BLaER1 treated with 17β-estradiol and CSF1 and Interleukin-3, amounts not matched to agents 10 nM and 100 nM (cell line): ENCODE measurements around the gene KDM4F.

Experiments
- H3K27ac ChIP-seq, 11 experiments: shearing (Covaris generic); formaldehyde crosslinking; 2 replicates each; pipeline ENCODE4 v1.8.1; 2022
- H3K27me3 ChIP-seq, 11 experiments: shearing (Covaris generic); formaldehyde crosslinking; 2 replicates each; pipeline ENCODE4 v1.8.1; 2022
- H3K36me3 ChIP-seq, 11 experiments: shearing (Covaris generic); formaldehyde crosslinking; 2 replicates each; pipeline ENCODE4 v1.8.1; 2022
- H3K4me1 ChIP-seq, 10 experiments: shearing (Covaris generic); formaldehyde crosslinking; 2 replicates each; pipeline ENCODE4 v1.8.1; 2022
- H3K4me2 ChIP-seq, 11 experiments: shearing (Covaris generic); formaldehyde crosslinking; 2 replicates each; pipeline ENCODE4 v1.8.1; 2022
- H3K4me3 ChIP-seq, 10 experiments: shearing (Covaris generic); formaldehyde crosslinking; 2 replicates each; pipeline ENCODE4 v1.8.1; 2022
- H3K9ac ChIP-seq, 11 experiments: shearing (Covaris generic); formaldehyde crosslinking; 2 replicates each; pipeline ENCODE4 v1.8.1; 2022
- H3K9me3 ChIP-seq, 11 experiments: shearing (Covaris generic); formaldehyde crosslinking; replicated peaks in 1 of 11; 2 replicates each; pipeline ENCODE4 v1.8.1; 2022
- H4K20me1 ChIP-seq, 11 experiments: shearing (Covaris generic); formaldehyde crosslinking; 2 replicates each; pipeline ENCODE4 v1.8.1; 2022
- Cebpa-rat ChIP-seq, 11 experiments: shearing (Covaris generic); IDR thresholded peaks; 2 replicates each; pipeline ENCODE4 v1.8.1; 2022

The KDM4F gene

DNA sequence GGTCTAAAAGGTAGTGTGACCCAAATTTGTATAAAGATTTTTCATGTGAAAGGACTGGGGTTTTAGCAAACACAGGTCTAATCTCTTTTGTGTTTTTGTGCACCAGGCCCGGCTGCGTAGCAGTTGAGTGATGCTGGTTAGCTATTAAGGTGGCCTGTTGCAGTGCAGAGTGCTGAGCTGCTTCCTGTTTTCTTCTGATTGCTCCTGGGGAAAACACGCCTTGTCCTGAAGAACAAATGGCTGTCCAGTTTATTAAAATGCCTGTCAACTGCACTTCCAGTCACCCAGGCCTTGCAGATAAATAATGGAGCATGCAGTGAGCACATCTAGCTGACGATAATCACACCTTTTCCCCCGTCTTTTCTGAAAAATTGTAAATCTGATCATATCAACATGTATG, 19.3 kb downstream of the KDM4F start:
- H3K9ac ChIP-seq, result peak overlapping the region; percentile 90 to 96 (median 93); a peak in 21 of 22 replicates
- peak overlapping the region; percentile 69 to 92 (median 81) for H3K4me2 ChIP-seq
- H3K27me3 ChIP-seq, result no peaks in the 10 kb centered on the region
- peak overlapping the region; percentile 79 to 96 (median 91); a peak in 21 of 22 replicates for H3K27ac ChIP-seq
- H3K9me3 ChIP-seq, result no peaks in the 10 kb centered on the region
- H3K4me1 ChIP-seq, result peaks cover 12 to 38% (median 21%) of the 10 kb centered on the region in 10 experiments
- H3K36me3 ChIP-seq, result 0 out of 22 replicates have a peak, but pooled peaks cover 0 to 6% (median 0%) of the 10 kb centered on the region in 11 experiments
- H3K4me3 ChIP-seq, result peak overlapping the region; percentile 80 to 97 (median 91)
- H4K20me1 ChIP-seq, result peaks cover 0 to 8% (median 5%) of the 10 kb centered on the region in 11 experiments; a peak in 9 of 22 replicates
- no peak for TF ChIP-seq Cebpa-rat (IDR thresholded peaks at IDR 0.05)

DNA sequence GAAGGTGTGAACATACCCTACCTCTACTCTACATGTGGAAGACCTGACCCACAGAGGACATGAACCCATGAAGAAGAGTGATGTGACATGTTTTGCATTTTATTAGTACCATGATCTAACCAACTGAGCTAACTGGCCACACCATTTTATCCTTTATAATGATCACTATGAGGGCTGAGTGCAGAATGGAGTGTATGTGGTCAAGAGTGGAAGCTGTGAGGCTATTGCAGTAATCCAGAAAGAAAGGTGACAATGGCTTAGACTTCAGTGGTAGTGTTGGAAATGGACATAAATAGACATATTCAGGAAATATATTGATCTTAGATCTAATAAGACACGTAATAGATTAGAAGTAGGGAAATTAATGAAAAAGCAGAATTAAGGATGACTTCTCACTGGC, 21.2 kb downstream of the KDM4F start:
- H4K20me1 ChIP-seq, result peaks cover 0 to 8% (median 5%) of the 10 kb centered on the region in 11 experiments; a peak in 9 of 22 replicates
- 0 out of 22 replicates have a peak, but pooled peaks cover 0 to 6% (median 0%) of the 10 kb centered on the region in 11 experiments for H3K36me3 ChIP-seq
- H3K4me2 ChIP-seq, result peak overlapping the region in 8 of 11 experiments; percentile 2 to 85 (median 81); a peak in 11 of 22 replicates
- no peak overlapping the region for H3K27ac ChIP-seq
- H3K4me3 ChIP-seq, result 0 out of 20 replicates have a peak overlapping the region, but pooled peaks of 1 of the 10 experiments have one; percentile 93
- H3K27me3 ChIP-seq, result no peaks in the 10 kb centered on the region
- H3K4me1 ChIP-seq, result peaks cover 12 to 57% (median 37%) of the 10 kb centered on the region in 10 experiments
- H3K9ac ChIP-seq, result no peak overlapping the region
- TF ChIP-seq Cebpa-rat (IDR thresholded peaks at IDR 0.05), result no peak
- H3K9me3 ChIP-seq, result no peaks in the 10 kb centered on the region

DNA sequence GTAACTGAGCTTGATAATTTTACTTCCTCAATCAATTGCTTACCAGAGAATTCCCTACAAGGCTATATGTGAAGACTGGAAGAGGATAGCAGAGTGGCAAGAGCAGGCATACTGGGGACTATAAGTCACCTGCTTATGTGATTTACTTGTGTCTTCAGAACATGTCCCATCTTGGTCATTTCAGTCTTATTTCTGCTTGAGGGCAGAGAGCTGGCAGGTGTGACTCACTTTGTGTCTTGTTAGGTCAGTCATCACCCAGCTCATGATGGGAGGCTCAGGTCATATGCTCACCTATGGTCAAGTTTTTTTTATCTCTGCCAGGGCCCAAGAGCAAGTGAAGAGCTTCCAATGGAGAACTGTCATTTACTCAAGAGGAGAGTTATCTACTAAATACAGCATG, 23.7 kb downstream of the KDM4F start:
- Histone ChIP-seq H3K27ac (no peak overlapping the region), H3K4me1 (peaks cover 18 to 77% (median 57%) of the 10 kb centered on the region in 10 experiments), H3K4me2 (no peak overlapping the region), H3K9ac (no peak overlapping the region), H3K36me3 (0 out of 22 replicates have a peak, but pooled peaks cover 0 to 6% (median 0%) of the 10 kb centered on the region in 11 experiments), H4K20me1 (peaks cover 0 to 8% (median 5%) of the 10 kb centered on the region in 11 experiments; a peak in 9 of 22 replicates), H3K9me3 (no peaks in the 10 kb centered on the region), H3K27me3 (no peaks in the 10 kb centered on the region), H3K4me3 (no peak overlapping the region)
- TF ChIP-seq Cebpa-rat (IDR thresholded peaks at IDR 0.05), result no peak

DNA sequence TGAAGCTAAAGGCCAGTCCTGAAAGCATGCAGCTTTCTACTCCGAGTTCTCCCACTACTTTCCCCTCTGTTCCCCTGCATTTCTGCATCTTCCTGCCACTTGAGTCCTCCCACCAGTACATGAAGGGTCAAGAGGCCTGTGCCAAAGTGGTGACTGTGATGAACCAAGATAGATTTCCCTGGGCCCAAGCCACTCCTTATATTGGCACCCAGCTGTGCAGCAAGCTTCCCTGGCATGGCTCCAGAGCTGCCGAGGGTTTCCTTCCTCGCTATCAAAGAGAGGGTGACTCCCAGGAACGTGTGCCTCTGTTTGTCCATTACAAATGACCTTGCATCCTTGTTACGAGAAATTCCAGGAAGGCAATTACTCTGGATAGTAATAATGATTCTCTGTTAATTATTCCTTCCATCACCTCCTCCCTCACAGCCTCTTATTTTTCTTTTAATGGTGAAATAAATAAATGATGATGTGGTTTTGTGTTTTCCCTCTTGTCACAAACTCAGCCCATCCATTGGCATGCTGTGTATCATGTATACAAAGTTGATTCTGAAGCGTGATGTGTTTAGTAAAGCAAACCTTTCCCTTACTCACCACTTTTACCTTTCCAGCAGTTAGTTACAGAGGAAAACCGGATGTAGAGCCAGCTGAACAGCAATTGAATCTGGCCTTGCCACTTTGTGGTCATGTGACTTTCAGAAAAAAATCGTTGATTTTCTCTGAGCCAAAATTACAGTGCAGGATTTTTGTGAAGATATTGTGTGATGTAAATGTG, 25.8 kb downstream of the KDM4F start:
- H3K27ac ChIP-seq, result peak overlapping the region in 3 of 11 experiments; percentile 27 to 66 (median 30); a peak in 5 of 22 replicates
- no peaks in the 10 kb centered on the region; a peak in 3 of 22 replicates for H4K20me1 ChIP-seq
- no peaks in the 10 kb centered on the region for H3K9me3 ChIP-seq
- TF ChIP-seq Cebpa-rat (IDR thresholded peaks at IDR 0.05), result no peak
- no peak overlapping the region for H3K4me3 ChIP-seq
- peaks cover 7 to 87% (median 61%) of the 10 kb centered on the region in 10 experiments; a peak in 19 of 20 replicates for H3K4me1 ChIP-seq
- H3K4me2 ChIP-seq, result peak overlapping the region in 9 of 11 experiments; percentile 40 to 89 (median 54); a peak in 17 of 22 replicates
- H3K27me3 ChIP-seq, result no peaks in the 10 kb centered on the region
- no peak overlapping the region for H3K9ac ChIP-seq
- 0 out of 22 replicates have a peak, but pooled peaks cover 0 to 6% (median 0%) of the 10 kb centered on the region in 11 experiments for H3K36me3 ChIP-seq

DNA sequence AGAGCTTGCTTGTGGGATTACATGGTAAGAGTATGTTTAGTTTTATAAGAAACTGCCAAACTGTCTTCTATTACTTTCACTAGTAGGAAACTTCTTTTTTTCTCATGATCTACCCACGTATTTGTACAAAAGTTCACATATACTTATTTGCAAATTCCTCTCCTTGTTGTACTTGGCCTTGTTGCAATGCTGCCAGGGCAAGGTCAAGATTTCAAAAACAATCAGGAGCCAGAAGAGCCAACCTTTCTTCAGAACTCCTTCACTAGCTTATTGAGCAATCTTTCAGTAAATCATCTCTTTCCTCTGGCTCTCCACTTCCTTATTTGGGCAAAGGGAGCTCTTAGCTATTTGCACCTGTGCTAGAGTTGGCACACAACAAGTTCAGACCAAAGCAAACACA, 27.2 kb downstream of the KDM4F start:
- TF ChIP-seq Cebpa-rat (IDR thresholded peaks at IDR 0.05), result peak in 9 of 11 experiments; percentile 64 to 93 (median 85); a peak in 17 of 22 replicates
- Histone ChIP-seq H3K4me2 (peak overlapping the region; percentile 18 to 89 (median 54); a peak in 21 of 22 replicates), H3K27ac (peak overlapping the region in 6 of 11 experiments; percentile 29 to 66 (median 38); a peak in 8 of 22 replicates), H4K20me1 (no peaks in the 10 kb centered on the region), H3K27me3 (no peaks in the 10 kb centered on the region), H3K36me3 (no peaks in the 10 kb centered on the region), H3K4me1 (peaks cover 11 to 87% (median 66%) of the 10 kb centered on the region in 10 experiments), H3K9ac (no peak overlapping the region; a peak in 1 of 22 replicates), H3K9me3 (no peaks in the 10 kb centered on the region), H3K4me3 (no peak overlapping the region)

DNA sequence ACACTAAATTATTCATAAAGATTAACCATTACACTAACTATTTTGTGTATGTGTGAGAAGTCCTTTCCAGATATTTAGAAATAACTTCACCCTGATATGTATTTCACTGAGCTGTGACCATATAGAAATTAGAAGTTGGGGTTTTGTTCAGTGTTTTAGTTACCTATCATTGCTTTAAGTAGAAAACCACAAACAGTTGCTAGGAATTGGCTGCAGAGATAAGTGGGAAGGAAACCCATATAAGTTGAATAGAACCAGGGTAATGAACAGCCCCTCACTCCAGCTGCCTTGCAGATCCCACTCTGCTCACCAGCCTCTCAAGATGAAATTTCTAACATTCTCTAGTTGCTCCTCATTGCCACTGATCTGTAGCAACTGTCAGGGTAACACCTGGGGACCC, 27.8 kb downstream of the KDM4F start:
- Histone ChIP-seq H3K4me2 (peak overlapping the region in 9 of 11 experiments; percentile 40 to 89 (median 54); a peak in 17 of 22 replicates), H3K4me1 (peaks cover 16 to 89% (median 70%) of the 10 kb centered on the region in 10 experiments), H4K20me1 (no peaks in the 10 kb centered on the region), H3K9me3 (no peaks in the 10 kb centered on the region), H3K4me3 (no peak overlapping the region), H3K36me3 (no peaks in the 10 kb centered on the region), H3K27me3 (no peaks in the 10 kb centered on the region), H3K9ac (no peak overlapping the region), H3K27ac (peak overlapping the region in 7 of 11 experiments; percentile 8 to 61 (median 29); a peak in 9 of 22 replicates)
- TF ChIP-seq Cebpa-rat (IDR thresholded peaks at IDR 0.05), result no peak

DNA sequence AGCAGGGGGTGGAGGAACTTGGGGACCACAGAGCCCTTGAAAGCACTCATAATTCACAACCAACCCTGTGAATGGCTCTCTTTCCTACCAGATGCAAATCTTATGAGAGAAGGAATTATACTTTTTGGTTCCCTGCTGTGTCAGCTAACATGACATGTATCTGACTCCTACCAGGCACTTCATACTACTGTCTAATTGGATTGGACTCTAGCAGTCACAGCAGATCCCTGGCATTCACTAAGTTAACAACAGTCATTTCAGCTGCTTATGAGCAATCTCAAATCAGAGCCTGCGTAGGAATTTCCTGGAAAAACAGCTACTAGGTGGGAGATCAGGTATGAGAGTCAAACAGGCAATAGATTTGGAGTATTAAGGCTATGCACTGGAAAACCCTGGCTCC, 29.3 kb downstream of the KDM4F start:
- H3K9me3 ChIP-seq, result no peaks in the 10 kb centered on the region
- H3K9ac ChIP-seq, result no peak overlapping the region
- no peak for TF ChIP-seq Cebpa-rat (IDR thresholded peaks at IDR 0.05)
- H3K27me3 ChIP-seq, result no peaks in the 10 kb centered on the region
- H3K4me3 ChIP-seq, result no peak overlapping the region
- H3K36me3 ChIP-seq, result no peaks in the 10 kb centered on the region
- H3K27ac ChIP-seq, result peak overlapping the region in 1 of 11 experiments; percentile 27; a peak in 2 of 22 replicates
- H3K4me1 ChIP-seq, result peaks cover 16 to 100% (median 85%) of the 10 kb centered on the region in 10 experiments
- H4K20me1 ChIP-seq, result no peaks in the 10 kb centered on the region
- H3K4me2 ChIP-seq, result peak overlapping the region in 5 of 11 experiments; percentile 4 to 89 (median 54); a peak in 6 of 22 replicates

DNA sequence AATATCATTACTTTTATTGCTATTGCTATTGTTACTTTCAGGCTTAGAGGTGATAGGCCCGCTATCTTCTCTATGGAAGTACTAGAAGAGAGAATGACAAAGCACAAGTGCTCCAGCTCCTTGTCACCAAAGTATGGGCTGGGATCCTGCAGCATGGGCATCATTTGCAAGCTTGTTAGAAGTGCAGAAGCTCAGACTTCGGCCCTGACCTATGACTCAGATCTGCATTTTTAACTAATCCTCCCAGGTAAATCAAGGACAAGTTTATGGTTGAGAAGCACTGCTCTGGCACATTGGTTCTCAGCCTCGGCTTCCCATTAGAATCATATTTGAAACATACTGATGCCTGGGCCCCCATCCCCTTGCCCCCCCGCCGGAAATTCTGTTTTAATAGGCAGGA, 31.8 kb downstream of the KDM4F start:
- Histone ChIP-seq H3K9me3 (no peaks in the 10 kb centered on the region), H3K4me3 (peak overlapping the region in 2 of 10 experiments; percentile 19 to 33; a peak in 2 of 20 replicates), H3K4me2 (peak overlapping the region; percentile 60 to 89 (median 74)), H3K27me3 (no peaks in the 10 kb centered on the region), H3K4me1 (peaks cover 16 to 100% (median 84%) of the 10 kb centered on the region in 10 experiments), H3K9ac (peak overlapping the region in 8 of 11 experiments; percentile 47 to 80 (median 66); a peak in 13 of 22 replicates), H4K20me1 (no peaks in the 10 kb centered on the region), H3K36me3 (no peaks in the 10 kb centered on the region), H3K27ac (peak overlapping the region in 10 of 11 experiments; percentile 9 to 86 (median 77); a peak in 18 of 22 replicates)
- TF ChIP-seq Cebpa-rat (IDR thresholded peaks at IDR 0.05), result no peak
